WTC11 (cell line): ENCODE data around the gene FFAR2. TPM values are rescaled to one million over a fixed set of nuclear protein-coding genes. Genes with fewer than 3 reads are reported as not detected.

Source experiments
- ATAC-seq: fragments of 200-7000 bp; cut with Tn5 transposase; 2 replicates; pipeline ENCODE4 v1.10.0; 2021; ENCODE audit warnings: mild to moderate bottlenecking, moderate library complexity
- CTCF ChIA-PET: fragments of 300-600 bp; sonication (Branson Sonifier 250); formaldehyde crosslinking; loops from one replicate; lab custom pipeline; 2021; ENCODE audit warnings: antibody characterized with exemption; lab: Charles Lee
- POLR2A ChIA-PET: fragments of 350-600 bp; sonication (Branson Sonifier 250); formaldehyde crosslinking; loops from one replicate; lab custom pipeline; 2021; ENCODE audit warnings: antibody characterized with exemption; lab: Charles Lee
- DNase-seq: peaks from one replicate; pipeline ENCODE4 v3.0.0; 2021; ENCODE audit warnings: low spot score
- H3K27ac Mint-ChIP-seq: 2 replicates; pipeline ENCODE4 v1.8.0; 2021; ENCODE audit warnings: mixed read lengths
- H3K27me3 Mint-ChIP-seq: 2 replicates; pipeline ENCODE4 v1.8.0; 2021; ENCODE audit warnings: low read depth, mild to moderate bottlenecking, moderate library complexity, mixed read lengths
- H3K36me3 Mint-ChIP-seq: 2 replicates; pipeline ENCODE4 v1.8.0; 2021; ENCODE audit warnings: mixed read lengths
- H3K4me1 Mint-ChIP-seq: 2 replicates; pipeline ENCODE4 v1.8.0; 2022; ENCODE audit warnings: mixed read lengths
- H3K4me3 Mint-ChIP-seq: 2 replicates; pipeline ENCODE4 v1.8.0; 2021; ENCODE audit warnings: mild to moderate bottlenecking, moderate library complexity, mixed read lengths
- H3K9me3 Mint-ChIP-seq: 2 replicates; pipeline ENCODE4 v1.8.0; 2021; ENCODE audit warnings: mixed read lengths
- AFF4 ChIP-seq: sonication (generic); formaldehyde crosslinking; IDR thresholded peaks from 2 replicates; pipeline ENCODE4 v1.8.1; 2023; ENCODE audit warnings: mild to moderate bottlenecking, missing genetic modification reagents, borderline replicate concordance
- E2F5 ChIP-seq: sonication (generic); formaldehyde crosslinking; IDR thresholded peaks from 2 replicates; pipeline ENCODE4 v1.8.1; 2022; ENCODE audit warnings: mild to moderate bottlenecking, moderate library complexity, missing genetic modification reagents
- ELF4 ChIP-seq: sonication (generic); formaldehyde crosslinking; IDR thresholded peaks from 2 replicates; pipeline ENCODE4 v1.8.1; 2022; ENCODE audit warnings: low read depth, mild to moderate bottlenecking, moderate library complexity, missing genetic modification reagents
- ERG ChIP-seq: fragments of 250-450 bp; sonication (Bioruptor Pico); IDR thresholded peaks from 2 replicates; pipeline ENCODE4 v1.8.0; 2021; ENCODE audit warnings: mild to moderate bottlenecking
- HMGA2 ChIP-seq: fragments of 250-450 bp; sonication (Bioruptor Pico); IDR thresholded peaks from 2 replicates; pipeline ENCODE4 v1.4.0; 2021; ENCODE audit warnings: mild to moderate bottlenecking, moderate library complexity
- JAZF1 ChIP-seq: fragments of 250-450 bp; sonication (Bioruptor Pico); IDR thresholded peaks from 2 replicates; pipeline ENCODE4 v1.9.0; 2021; ENCODE audit warnings: moderate library complexity, mild to moderate bottlenecking, inconsistent platforms
- NR2C2 ChIP-seq: sonication (generic); formaldehyde crosslinking; IDR thresholded peaks from 2 replicates; pipeline ENCODE4 v1.8.0; 2022; ENCODE audit warnings: mild to moderate bottlenecking, missing genetic modification reagents
- OVOL2 ChIP-seq: fragments of 250-450 bp; sonication (Bioruptor Pico); IDR thresholded peaks from 2 replicates; pipeline ENCODE4 v1.9.0; 2021; ENCODE audit warnings: mild to moderate bottlenecking, borderline replicate concordance
- TEAD1 ChIP-seq: sonication (generic); formaldehyde crosslinking; IDR thresholded peaks from 2 replicates; pipeline ENCODE4 v1.8.0; 2022; ENCODE audit warnings: mild to moderate bottlenecking, missing genetic modification reagents
- TEAD4 ChIP-seq: sonication (generic); formaldehyde crosslinking; IDR thresholded peaks from 2 replicates; pipeline ENCODE4 v1.8.0; 2022; ENCODE audit warnings: mild to moderate bottlenecking, missing genetic modification reagents
- ZBTB21 ChIP-seq: sonication (generic); formaldehyde crosslinking; IDR thresholded peaks from 2 replicates; pipeline ENCODE4 v1.8.1; 2023; ENCODE audit warnings: mild to moderate bottlenecking, missing genetic modification reagents, borderline replicate concordance
- ZNF138 ChIP-seq: sonication (generic); formaldehyde crosslinking; conservative IDR thresholded peaks from 2 replicates; pipeline ENCODE4 v1.8.1; 2022; ENCODE audit warnings: mild to moderate bottlenecking, moderate library complexity, missing genetic modification reagents
- ZNF232 ChIP-seq: sonication (generic); formaldehyde crosslinking; IDR thresholded peaks from 2 replicates; pipeline ENCODE4 v1.8.0; 2022; ENCODE audit warnings: mild to moderate bottlenecking, missing genetic modification reagents
- ZNF532 ChIP-seq: fragments of 250-450 bp; sonication (Bioruptor Pico); IDR thresholded peaks from 2 replicates; pipeline ENCODE4 v1.9.0; 2021; ENCODE audit warnings: mild to moderate bottlenecking, borderline replicate concordance
- ZSCAN18 ChIP-seq: fragments of 250-450 bp; sonication (Bioruptor Pico); IDR thresholded peaks from 2 replicates; pipeline ENCODE4 v2.1.2; 2022; ENCODE audit warnings: mild to moderate bottlenecking, moderate library complexity
- total RNA-seq: library from RNA; stranded (reverse); gene quantifications from 3 replicates; pipeline ENCODE4 v1.2.3, GENCODE V29; 2021

FFAR2 gene
- total RNA-seq, 1 experiment from 2014 or later: not detected

GRCh38 chr19:35454663-35455062 lies 6.6 kb downstream of the FFAR2 start:
- Mint-ChIP-seq H3K27ac (no peak overlapping the region), H3K4me3 (no peak overlapping the region), H3K36me3 (no peaks in the 10 kb centered on the region), H3K4me1 (no peaks in the 10 kb centered on the region), H3K9me3 (no peaks in the 10 kb centered on the region), H3K27me3 (peaks cover 4% of the 10 kb centered on the region; the same call in 1 of the 2 replicates)
- ChIA-PET POLR2A (interaction anchor here (0.7 kb wide), 1 partner anchor 9 kb away, joined by 6 read pairs; no protein-coding TSS in a partner anchor), CTCF (interaction anchor here (0.7 to 1.1 kb wide), 3 partner anchors 19 to 335 kb away, joined by 3 to 4 read pairs (median 3); no protein-coding TSS in a partner anchor)
- no peak for TF ChIP-seq ERG (CRISPR knock-in tag)
- TF ChIP-seq HMGA2 (CRISPR knock-in tag): no peak
- no peak for TF ChIP-seq NR2C2
- TF ChIP-seq ZBTB21: no peak
- TF ChIP-seq ZNF138: no peak
- no peak for TF ChIP-seq ZNF232 (CRISPR knock-in tag)
- TF ChIP-seq ELF4 (CRISPR knock-in tag): no peak
- TF ChIP-seq JAZF1 (CRISPR knock-in tag): no peak
- TF ChIP-seq AFF4: no peak
- TF ChIP-seq, all 79 proteins: peak for 0
- ATAC-seq: no peak
- DNase-seq: no peak

GRCh38 chr19:35455616-35456201 lies 7.7 kb downstream of the FFAR2 start:
- DNase-seq: no peak
- no peaks in the 10 kb centered on the region for H3K9me3 Mint-ChIP-seq
- no peak overlapping the region for H3K27ac Mint-ChIP-seq
- ChIA-PET POLR2A (interaction anchor here (0.6 to 0.7 kb wide), 2 partner anchors 17 to 110 kb away, joined by 6 read pairs; no protein-coding TSS in a partner anchor), CTCF (no interaction called here)
- ATAC-seq: no peak
- no peaks in the 10 kb centered on the region for H3K36me3 Mint-ChIP-seq
- H3K4me3 Mint-ChIP-seq: no peak overlapping the region
- no peaks in the 10 kb centered on the region for H3K27me3 Mint-ChIP-seq
- peaks cover 1% of the 10 kb centered on the region; the same call in 1 of the 2 replicates for H3K4me1 Mint-ChIP-seq
- TF ChIP-seq TEAD1 (CRISPR knock-in tag): no peak
- TF ChIP-seq AFF4: no peak
- TF ChIP-seq ZNF532: no peak
- TF ChIP-seq ERG (CRISPR knock-in tag): no peak
- no peak for TF ChIP-seq E2F5 (CRISPR knock-in tag)
- TF ChIP-seq OVOL2 (CRISPR knock-in tag): no peak
- no peak for TF ChIP-seq ZSCAN18
- TF ChIP-seq TEAD4 (CRISPR knock-in tag): no peak
